ENCODE data around the gene E2F4.

E2F4 gene

DNA sequence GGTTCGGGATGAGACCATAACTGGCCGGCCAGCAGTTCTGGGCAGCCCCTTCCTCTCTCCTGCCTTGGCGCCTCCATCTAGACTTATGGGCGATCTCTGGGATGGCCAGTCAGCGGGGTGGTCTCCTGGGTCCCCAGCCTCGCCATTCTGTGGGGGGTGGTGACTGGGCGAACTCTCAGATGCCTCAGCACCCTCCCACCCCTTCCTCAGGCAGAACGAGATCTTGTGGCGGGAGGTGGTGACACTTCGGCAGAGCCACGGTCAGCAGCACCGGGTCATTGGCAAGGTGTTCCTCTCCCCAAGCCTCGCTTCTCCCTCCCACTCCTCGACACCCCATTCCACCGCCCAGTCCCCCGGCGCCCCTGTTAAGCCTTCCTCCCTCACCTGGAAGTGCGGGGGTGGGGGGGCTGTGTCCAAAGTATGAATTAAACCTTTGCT lies 25.8 kb upstream of the E2F4 start:
- Histone ChIP-seq H3K9me3 (no peaks in the 10 kb centered on the region), H3K36me3 (no peaks in the 10 kb centered on the region), H3K27ac (no peak overlapping the region), H3K27me3 (peaks cover 100% of the 10 kb centered on the region), H3K4me3 (ENCODE audit: low read depth in 1 of 2, low read length in 1 of 2) (no peak overlapping the region), H3K4me1 (ENCODE audit: control insufficient read depth in 1 of 2, insufficient read depth in 1 of 2, low read depth in 1 of 2, low read length in 1 of 2) (peaks cover 32 to 56% of the 10 kb centered on the region in 2 experiments)
- TF ChIP-seq, protein P1, sequence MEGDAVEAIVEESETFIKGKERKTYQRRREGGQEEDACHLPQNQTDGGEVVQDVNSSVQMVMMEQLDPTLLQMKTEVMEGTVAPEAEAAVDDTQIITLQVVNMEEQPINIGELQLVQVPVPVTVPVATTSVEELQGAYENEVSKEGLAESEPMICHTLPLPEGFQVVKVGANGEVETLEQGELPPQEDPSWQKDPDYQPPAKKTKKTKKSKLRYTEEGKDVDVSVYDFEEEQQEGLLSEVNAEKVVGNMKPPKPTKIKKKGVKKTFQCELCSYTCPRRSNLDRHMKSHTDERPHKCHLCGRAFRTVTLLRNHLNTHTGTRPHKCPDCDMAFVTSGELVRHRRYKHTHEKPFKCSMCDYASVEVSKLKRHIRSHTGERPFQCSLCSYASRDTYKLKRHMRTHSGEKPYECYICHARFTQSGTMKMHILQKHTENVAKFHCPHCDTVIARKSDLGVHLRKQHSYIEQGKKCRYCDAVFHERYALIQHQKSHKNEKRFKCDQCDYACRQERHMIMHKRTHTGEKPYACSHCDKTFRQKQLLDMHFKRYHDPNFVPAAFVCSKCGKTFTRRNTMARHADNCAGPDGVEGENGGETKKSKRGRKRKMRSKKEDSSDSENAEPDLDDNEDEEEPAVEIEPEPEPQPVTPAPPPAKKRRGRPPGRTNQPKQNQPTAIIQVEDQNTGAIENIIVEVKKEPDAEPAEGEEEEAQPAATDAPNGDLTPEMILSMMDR (IDR thresholded peaks at IDR 0.05): no peak

DNA sequence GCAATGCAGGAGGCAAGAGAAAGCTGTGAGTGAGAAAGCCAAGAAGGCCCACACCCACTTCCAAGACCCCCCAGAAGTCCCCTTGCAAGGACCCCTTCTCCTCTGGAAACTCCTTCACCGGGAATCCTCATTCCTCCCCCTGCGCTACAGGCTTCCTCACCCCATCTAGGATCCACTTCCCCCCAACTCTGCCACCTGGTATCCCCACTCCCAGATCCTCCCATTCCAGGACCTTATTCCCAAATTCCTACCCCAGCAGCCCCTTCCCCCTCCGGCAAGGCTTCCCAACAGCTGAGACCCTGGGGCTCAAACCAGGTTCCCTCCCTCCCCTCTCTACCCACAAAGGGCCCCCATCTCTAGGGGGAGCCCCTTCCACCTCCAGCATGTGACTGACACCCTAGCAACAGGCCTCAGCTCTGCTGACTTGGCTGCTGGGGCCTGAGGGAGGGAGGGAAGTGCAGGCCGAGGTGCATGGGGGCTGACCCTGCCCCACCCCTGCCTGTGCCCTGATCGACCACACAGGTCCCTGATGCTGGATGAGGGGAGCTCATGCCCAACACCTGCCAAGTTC lies 25.3 kb upstream of the E2F4 start:
- no peak overlapping the region for H3K27ac ChIP-seq
- H3K36me3 ChIP-seq: no peaks in the 10 kb centered on the region
- H3K4me1 ChIP-seq (ENCODE audit: control insufficient read depth in 1 of 2, insufficient read depth in 1 of 2, low read depth in 1 of 2, low read length in 1 of 2): peaks cover 28 to 50% of the 10 kb centered on the region in 2 experiments
- peaks cover 100% of the 10 kb centered on the region for H3K27me3 ChIP-seq
- TF ChIP-seq, protein P1 (IDR thresholded peaks at IDR 0.05): no peak
- no peaks in the 10 kb centered on the region for H3K9me3 ChIP-seq
- H3K4me3 ChIP-seq (ENCODE audit: low read depth in 1 of 2, low read length in 1 of 2): no peak overlapping the region

DNA sequence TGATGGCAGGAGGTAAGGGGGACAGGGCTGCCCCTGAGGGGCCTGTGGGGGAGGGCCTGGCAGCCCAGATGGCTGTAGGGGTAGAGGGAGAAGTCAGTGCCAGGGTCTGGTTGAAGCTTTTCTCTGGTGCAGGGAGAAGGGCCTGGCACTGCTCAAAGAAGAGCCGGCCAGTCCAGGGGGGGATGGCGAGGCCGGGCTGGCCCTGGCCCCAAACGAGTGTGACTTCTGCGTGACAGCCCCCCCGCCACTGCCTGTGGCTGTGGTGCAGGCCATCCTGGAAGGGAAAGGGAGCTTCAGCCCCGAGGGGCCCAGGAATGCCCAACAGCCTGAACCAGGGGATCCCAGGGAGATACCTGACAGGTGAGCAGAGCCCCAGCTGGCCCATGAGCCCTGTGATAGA lies 24.4 kb upstream of the E2F4 start:
- peaks cover 100% of the 10 kb centered on the region for H3K27me3 ChIP-seq
- H3K4me1 ChIP-seq (ENCODE audit: control insufficient read depth in 1 of 2, insufficient read depth in 1 of 2, low read depth in 1 of 2, low read length in 1 of 2): peaks cover 29 to 46% of the 10 kb centered on the region in 2 experiments

DNA sequence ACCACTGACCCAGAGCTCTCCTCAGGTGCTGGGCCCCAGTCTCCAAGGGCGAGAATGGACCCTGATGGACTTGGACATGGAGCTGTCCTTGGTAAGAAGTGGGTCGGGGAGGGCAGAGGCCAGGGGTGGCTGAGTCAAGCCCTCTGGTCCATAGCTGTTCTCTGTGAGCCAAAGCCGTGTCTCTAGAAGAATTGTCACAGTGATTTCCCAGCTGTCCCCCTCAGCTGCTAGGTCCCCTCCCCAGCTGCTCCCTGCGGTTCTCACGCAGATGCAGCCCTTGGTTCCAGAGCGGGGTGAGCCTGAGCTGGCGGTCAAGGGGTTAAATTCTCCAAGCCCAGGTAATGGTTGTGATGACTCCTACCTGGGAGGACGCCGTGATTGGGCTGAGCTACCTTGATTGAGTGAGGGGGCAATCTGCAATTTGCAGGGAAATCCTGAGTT lies 22.9 kb upstream of the E2F4 start:
- peaks cover 29 to 42% of the 10 kb centered on the region in 2 experiments for H3K4me1 ChIP-seq (ENCODE audit: control insufficient read depth in 1 of 2, insufficient read depth in 1 of 2, low read depth in 1 of 2, low read length in 1 of 2)
- TF ChIP-seq, protein P1 (IDR thresholded peaks at IDR 0.05): no peak

More for the DNA sequence above, 24.4 kb upstream of the E2F4 start:
- H3K27ac ChIP-seq: no peak overlapping the region
- H3K9me3 ChIP-seq: no peaks in the 10 kb centered on the region
- H3K4me3 ChIP-seq (ENCODE audit: low read depth in 1 of 2, low read length in 1 of 2): no peak overlapping the region
- H3K36me3 ChIP-seq: no peaks in the 10 kb centered on the region
- TF ChIP-seq, protein P1 (IDR thresholded peaks at IDR 0.05): no peak

DNA sequence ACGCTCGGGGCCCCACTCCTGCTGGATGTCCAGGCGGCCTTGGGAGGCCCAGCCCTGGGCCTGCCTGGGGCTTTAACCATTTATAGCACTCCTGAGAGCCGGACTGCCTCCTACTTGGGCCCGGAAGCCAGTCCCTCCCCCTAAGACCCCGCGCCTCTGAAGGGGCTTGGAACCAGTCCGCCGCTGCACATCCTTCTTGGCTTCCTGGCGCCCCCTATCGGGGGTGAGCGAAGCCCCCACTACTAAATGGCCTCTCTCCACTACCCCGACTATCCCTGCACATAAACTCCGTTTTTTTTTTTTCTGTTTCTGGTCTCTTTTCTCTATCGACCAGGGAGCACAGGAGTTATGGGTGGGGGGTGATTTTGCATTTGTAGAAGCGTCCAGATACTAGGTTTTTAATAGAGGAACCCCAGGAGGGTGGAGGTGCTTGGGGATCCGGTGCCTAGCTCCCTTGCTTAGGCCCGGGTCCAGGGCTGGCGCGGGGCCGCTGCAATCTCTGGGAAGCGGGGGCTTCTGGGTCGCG lies 22.2 kb upstream of the E2F4 start:
- peaks cover 33 to 42% of the 10 kb centered on the region in 2 experiments for H3K4me1 ChIP-seq (ENCODE audit: control insufficient read depth in 1 of 2, insufficient read depth in 1 of 2, low read depth in 1 of 2, low read length in 1 of 2)
- H3K36me3 ChIP-seq: no peaks in the 10 kb centered on the region
- H3K27ac ChIP-seq: no peak overlapping the region
- TF ChIP-seq, protein P1 (IDR thresholded peaks at IDR 0.05): peak; percentile 8
- peaks cover 100% of the 10 kb centered on the region for H3K27me3 ChIP-seq
- H3K4me3 ChIP-seq (ENCODE audit: low read depth in 1 of 2, low read length in 1 of 2): peak overlapping the region; percentile 40 to 44
- no peaks in the 10 kb centered on the region for H3K9me3 ChIP-seq

More for the DNA sequence above, 22.9 kb upstream of the E2F4 start:
- no peaks in the 10 kb centered on the region for H3K9me3 ChIP-seq
- no peak overlapping the region for H3K27ac ChIP-seq
- no peak overlapping the region for H3K4me3 ChIP-seq (ENCODE audit: low read depth in 1 of 2, low read length in 1 of 2)
- H3K27me3 ChIP-seq: peaks cover 100% of the 10 kb centered on the region
- H3K36me3 ChIP-seq: no peaks in the 10 kb centered on the region
